Neural progenitor cell (in vitro differentiated cells): Measurements from ENCODE around the gene MRGPRF. TPM values are rescaled to one million over a fixed set of nuclear protein-coding genes. Genes with fewer than 3 reads are reported as not detected.

ENCODE experiments used
- DNase-seq: peaks from one replicate; pipeline ENCODE4 v3.0.0-alpha.2; 2016; ENCODE audit warnings: low spot score
- H2AFZ ChIP-seq: fragments of 200-600 bp; sonication (generic); replicated peaks from 2 replicates; pipeline ENCODE4 v1.6.1; 2016; ENCODE audit warnings: antibody characterized with exemption
- H3F3A ChIP-seq: fragments of 200-600 bp; sonication (generic); 2 replicates; pipeline ENCODE4 v1.6.1; 2016; ENCODE audit warnings: antibody characterized with exemption, low read depth
- H3K27ac ChIP-seq: fragments of 200-600 bp; sonication (generic); 2 replicates; pipeline ENCODE4 v1.5.1; 2016; ENCODE audit warnings: mild to moderate bottlenecking
- H3K27me3 ChIP-seq: fragments of 200-600 bp; sonication (generic); 2 replicates; pipeline ENCODE4 v1.6.1; 2016; ENCODE audit warnings: mild to moderate bottlenecking, moderate library complexity
- H3K36me3 ChIP-seq: fragments of 200-600 bp; sonication (generic); 2 replicates; pipeline ENCODE4 v1.5.1; 2016
- H3K4me1 ChIP-seq: fragments of 200-600 bp; sonication (generic); 2 replicates; pipeline ENCODE4 v1.6.1; 2016; ENCODE audit warnings: mixed run types
- H3K4me2 ChIP-seq: fragments of 200-600 bp; sonication (generic); 2 replicates; pipeline ENCODE4 v1.6.1; 2016
- H3K4me3 ChIP-seq: fragments of 200-600 bp; sonication (generic); 2 replicates; pipeline ENCODE4 v1.5.1; 2016
- H3K79me2 ChIP-seq: fragments of 200-600 bp; sonication (generic); 2 replicates; pipeline ENCODE4 v1.6.1; 2016; ENCODE audit warnings: low read depth
- H3K9ac ChIP-seq: fragments of 200-600 bp; sonication (generic); 2 replicates; pipeline ENCODE4 v1.6.1; 2016
- H3K9me3 ChIP-seq: fragments of 200-600 bp; sonication (generic); 2 replicates; pipeline ENCODE4 v1.5.1; 2016; ENCODE audit warnings: low read depth
- H4K20me1 ChIP-seq: fragments of 200-600 bp; sonication (generic); 2 replicates; pipeline ENCODE4 v1.6.1; 2016; ENCODE audit warnings: low read depth
- H3K27ac Mint-ChIP-seq: 3 replicates; pipeline ENCODE4 v1.8.0; 2021; ENCODE audit warnings: mixed read lengths
- H3K27me3 Mint-ChIP-seq: 2 replicates; pipeline ENCODE4 v1.8.0; 2022; ENCODE audit warnings: low read depth, mild to moderate bottlenecking, inconsistent platforms, moderate library complexity, mixed read lengths; ENCODE audit not compliant: insufficient read depth
- H3K36me3 Mint-ChIP-seq: 3 replicates; pipeline ENCODE4 v1.8.0; 2021; ENCODE audit warnings: mixed read lengths
- H3K4me1 Mint-ChIP-seq: 3 replicates; pipeline ENCODE4 v1.8.0; 2021; ENCODE audit warnings: mixed read lengths
- H3K4me3 Mint-ChIP-seq: 3 replicates; pipeline ENCODE4 v1.8.0; 2021; ENCODE audit warnings: mild to moderate bottlenecking, moderate library complexity, mixed read lengths
- H3K9me3 Mint-ChIP-seq: 3 replicates; pipeline ENCODE4 v1.8.0; 2020; ENCODE audit warnings: mixed read lengths
- CTCF ChIP-seq: fragments of 200-600 bp; sonication (generic); IDR thresholded peaks from 2 replicates; pipeline ENCODE4 v1.5.1; 2017; ENCODE audit warnings: antibody characterized with exemption, mild to moderate bottlenecking
- EZH2 ChIP-seq: fragments of 200-600 bp; sonication (generic); IDR thresholded peaks from 2 replicates; pipeline ENCODE4 v1.6.1; 2017; ENCODE audit warnings: antibody characterized with exemption, mild to moderate bottlenecking, moderate library complexity
- EZH2phosphoT487 ChIP-seq: fragments of 200-600 bp; sonication (generic); IDR thresholded peaks from 2 replicates; pipeline ENCODE4 v1.6.1; 2017; ENCODE audit warnings: antibody characterized with exemption
- total RNA-seq: library from RNA; depleted of rRNA; stranded (reverse); fragments of >200 nt; gene quantifications from 2 replicates; pipeline ENCODE4 v1.2.3, GENCODE V29; 2015; ENCODE audit warnings: low replicate concordance

MRGPRF gene
- total RNA-seq, 1 donor from 2014 or later, result 0.56 TPM

GRCh38 chr11:69002570-69003231 lies 10.3 kb downstream of the MRGPRF start:
- no peak for TF ChIP-seq CTCF
- TF ChIP-seq EZH2, result no peak
- TF ChIP-seq EZH2phosphoT487, result no peak
- H3K9me3 ChIP-seq, result no peaks in the 10 kb centered on the region

DNA sequence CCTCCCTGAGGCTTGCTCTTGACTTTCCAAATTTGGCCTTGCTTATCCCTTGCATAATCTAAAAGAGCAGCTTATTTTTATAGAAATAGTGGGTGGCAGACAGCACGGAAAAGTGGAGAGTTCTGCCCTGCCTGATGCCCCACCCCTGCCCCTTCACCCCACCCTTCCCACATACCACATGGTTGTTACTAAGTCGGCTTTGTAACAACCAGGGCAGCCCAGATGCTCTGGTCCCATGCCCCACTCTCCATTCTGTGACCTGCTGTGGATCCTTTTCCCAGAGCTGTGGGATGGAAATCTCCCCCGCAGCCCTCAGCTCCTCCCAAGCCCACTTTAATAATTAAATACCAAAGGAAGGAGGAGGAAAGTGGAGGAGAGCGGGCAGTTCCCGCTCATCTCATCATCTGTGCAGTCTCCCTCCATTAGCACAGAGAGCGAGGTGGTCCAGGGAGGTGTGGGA lies 10.9 kb downstream of the MRGPRF start:
- Histone ChIP-seq H3K79me2 (no peaks in the 10 kb centered on the region), H2AFZ (no peak overlapping the region), H3K4me2 (no peak overlapping the region), H3K9ac (no peak overlapping the region), H3F3A (no peaks in the 10 kb centered on the region), H4K20me1 (no peaks in the 10 kb centered on the region), H3K4me3 (no peak overlapping the region), H3K4me1 (no peaks in the 10 kb centered on the region), H3K27ac (no peak overlapping the region), H3K27me3 (no peaks in the 10 kb centered on the region), H3K36me3 (no peaks in the 10 kb centered on the region), H3K9me3 (no peaks in the 10 kb centered on the region)
- no peak for DNase-seq
- Mint-ChIP-seq H3K9me3 (no peaks in the 10 kb centered on the region), H3K27ac (no peak overlapping the region), H3K4me1 (peaks cover 12% of the 10 kb centered on the region), H3K36me3 (no peaks in the 10 kb centered on the region), H3K27me3 (peaks cover 4% of the 10 kb centered on the region), H3K4me3 (no peak overlapping the region)
- no peak for TF ChIP-seq EZH2phosphoT487
- no peak for TF ChIP-seq CTCF
- no peak for TF ChIP-seq EZH2

More at GRCh38 chr11:69002570-69003231, 10.3 kb downstream of the MRGPRF start:
- no peak for DNase-seq
- Mint-ChIP-seq H3K36me3 (no peaks in the 10 kb centered on the region), H3K27me3 (peaks cover 2% of the 10 kb centered on the region), H3K27ac (no peak overlapping the region), H3K9me3 (no peaks in the 10 kb centered on the region), H3K4me3 (no peak overlapping the region), H3K4me1 (peaks cover 17% of the 10 kb centered on the region)
- Histone ChIP-seq H3K4me2 (no peak overlapping the region), H2AFZ (no peak overlapping the region), H3K4me3 (no peak overlapping the region), H4K20me1 (no peaks in the 10 kb centered on the region), H3K36me3 (no peaks in the 10 kb centered on the region), H3K4me1 (no peaks in the 10 kb centered on the region), H3K9ac (no peak overlapping the region), H3K27me3 (no peaks in the 10 kb centered on the region), H3K79me2 (no peaks in the 10 kb centered on the region), H3K27ac (no peak overlapping the region), H3F3A (no peaks in the 10 kb centered on the region)

GRCh38 chr11:69001243-69002081 lies 11.6 kb downstream of the MRGPRF start:
- H3K9me3 Mint-ChIP-seq, result no peaks in the 10 kb centered on the region
- no peak for TF ChIP-seq EZH2
- no peak for TF ChIP-seq CTCF
- TF ChIP-seq EZH2phosphoT487, result no peak
- H3K4me3 ChIP-seq, result no peak overlapping the region
- no peak overlapping the region for H2AFZ ChIP-seq
- H3K9me3 ChIP-seq, result no peaks in the 10 kb centered on the region
- H3K4me1 Mint-ChIP-seq, result peaks cover 9% of the 10 kb centered on the region
- H3K4me3 Mint-ChIP-seq, result no peak overlapping the region
- no peaks in the 10 kb centered on the region for H3K27me3 ChIP-seq
- no peak overlapping the region for H3K27ac Mint-ChIP-seq
- no peaks in the 10 kb centered on the region for H3K36me3 Mint-ChIP-seq
- no peak for DNase-seq
- H3K27me3 Mint-ChIP-seq, result peaks cover 4% of the 10 kb centered on the region
- no peaks in the 10 kb centered on the region for H3K79me2 ChIP-seq
- H3F3A ChIP-seq, result no peaks in the 10 kb centered on the region
- no peak overlapping the region for H3K27ac ChIP-seq
- H3K36me3 ChIP-seq, result no peaks in the 10 kb centered on the region
- H4K20me1 ChIP-seq, result no peaks in the 10 kb centered on the region
- H3K4me1 ChIP-seq, result no peaks in the 10 kb centered on the region
- H3K4me2 ChIP-seq, result no peak overlapping the region
- H3K9ac ChIP-seq, result no peak overlapping the region
